ENCODE results near the gene SEC14L6. TPM values are rescaled to one million over a fixed set of nuclear protein-coding genes. Genes with fewer than 3 reads are reported as not detected.
A peak's percentile ranks its signal among the peaks of the same experiment; 100 is the strongest.

SEC14L6 gene
- total RNA-seq, 1 donor from 2014 or later, result not detected

DNA sequence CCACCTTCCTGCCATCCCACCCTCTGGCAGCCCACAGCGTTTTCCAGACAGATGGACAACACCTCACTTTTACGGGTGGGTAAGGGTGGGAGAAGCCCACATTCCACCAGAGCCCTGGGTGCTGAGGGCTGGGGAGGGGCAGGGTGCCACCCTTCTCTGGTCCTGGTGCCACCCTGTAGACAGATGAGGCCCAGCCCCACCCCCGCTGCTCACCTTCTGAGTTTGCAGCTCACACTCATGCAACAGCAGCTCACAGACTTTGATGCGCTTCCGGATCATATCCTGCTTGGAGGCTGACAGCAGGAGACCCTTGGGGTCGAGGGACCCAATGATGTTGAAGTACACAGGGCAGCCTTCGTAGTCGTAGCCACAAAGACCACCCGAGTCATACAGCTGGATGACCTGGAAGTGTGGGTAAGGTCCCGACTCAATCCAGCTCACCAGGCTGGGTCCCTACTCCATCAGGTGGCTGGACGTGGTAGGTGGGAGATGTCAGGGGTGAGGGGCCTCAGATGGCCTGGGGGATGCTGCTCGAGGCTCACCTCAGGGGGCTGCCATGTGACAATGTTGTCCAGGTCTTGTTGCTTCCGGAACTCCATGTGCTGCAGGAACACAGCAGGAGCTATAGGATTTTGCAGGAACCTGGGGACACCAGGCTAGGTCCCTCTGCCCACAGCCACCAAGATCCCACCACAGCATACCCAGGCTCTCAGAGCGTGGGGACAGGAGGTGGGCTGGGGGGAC, 51.3 kb downstream of the SEC14L6 start:
- Mint-ChIP-seq H3K4me3 (ENCODE audit: low read depth) (no peak overlapping the region), H3K27me3 (ENCODE audit: low read depth) (peaks cover 12% of the 10 kb centered on the region), H3K36me3 (ENCODE audit: low read depth) (no peaks in the 10 kb centered on the region), H3K27ac (no peak overlapping the region), H3K4me1 (ENCODE audit: low read depth) (no peaks in the 10 kb centered on the region), H3K9me3 (no peaks in the 10 kb centered on the region)
- DNase-seq (ENCODE audit: low spot score), result no peak
- intact Hi-C loops (cut with micrococcal nuclease), result no loop called here

DNA sequence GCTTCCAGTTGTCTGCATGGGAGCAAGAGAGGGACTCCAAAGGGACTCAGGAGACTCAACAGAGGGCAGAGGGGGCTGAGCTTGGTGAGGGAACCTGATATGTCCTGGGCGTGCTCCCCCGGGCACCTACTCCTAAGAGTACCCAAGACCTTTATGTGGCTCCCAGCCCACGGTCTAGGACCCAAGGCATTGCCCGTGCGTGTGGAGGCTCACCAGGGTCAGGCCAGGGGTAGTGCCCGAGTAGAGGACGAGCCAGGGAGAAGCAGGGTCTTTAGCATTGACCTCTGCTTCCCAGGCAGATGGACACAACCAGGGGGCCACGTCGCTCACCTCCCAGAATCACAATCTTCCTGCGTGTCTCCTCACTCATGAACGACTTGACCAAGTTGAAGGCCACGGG, 54.4 kb downstream of the SEC14L6 start:
- no peak overlapping the region for H3K27ac Mint-ChIP-seq

GRCh38 chr22:30491381-30491780, 55.2 kb downstream of the SEC14L6 start:
- H3K27ac Mint-ChIP-seq, result no peak overlapping the region
- intact Hi-C loops (cut with micrococcal nuclease), result no loop called here

More for the DNA sequence above, 54.4 kb downstream of the SEC14L6 start:
- Mint-ChIP-seq H3K4me3 (ENCODE audit: low read depth) (no peak overlapping the region), H3K9me3 (no peaks in the 10 kb centered on the region), H3K27me3 (ENCODE audit: low read depth) (peaks cover 3% of the 10 kb centered on the region), H3K4me1 (ENCODE audit: low read depth) (no peaks in the 10 kb centered on the region), H3K36me3 (ENCODE audit: low read depth) (no peaks in the 10 kb centered on the region)
- DNase-seq (ENCODE audit: low spot score), result no peak
- intact Hi-C loops (cut with micrococcal nuclease), result no loop called here

DNA sequence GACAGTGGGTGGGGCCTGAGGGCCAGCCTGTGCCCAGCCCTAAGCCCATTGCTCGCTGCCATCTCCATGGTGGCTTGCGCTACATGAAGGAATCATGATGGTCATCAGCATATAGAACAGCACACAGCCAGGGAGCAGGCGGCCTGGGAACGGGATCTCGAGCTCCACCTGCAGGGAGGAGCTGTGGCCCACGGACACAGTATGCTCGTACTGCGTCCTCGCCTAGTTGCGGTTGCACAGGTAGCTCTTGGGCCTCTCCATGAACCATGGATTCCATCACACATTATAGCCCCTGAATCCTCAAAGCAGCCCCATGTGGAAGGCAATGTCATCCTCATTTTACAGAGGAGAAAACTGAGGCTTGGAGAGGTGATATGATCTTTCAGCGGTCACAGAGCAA, 56.1 kb downstream of the SEC14L6 start:
- Mint-ChIP-seq H3K36me3 (ENCODE audit: low read depth) (no peaks in the 10 kb centered on the region), H3K27me3 (ENCODE audit: low read depth) (peaks cover 3% of the 10 kb centered on the region), H3K4me1 (ENCODE audit: low read depth) (no peaks in the 10 kb centered on the region), H3K4me3 (ENCODE audit: low read depth) (no peak overlapping the region), H3K27ac (no peak overlapping the region), H3K9me3 (no peaks in the 10 kb centered on the region)
- no peak for DNase-seq (ENCODE audit: low spot score)
- intact Hi-C loops (cut with micrococcal nuclease), result no loop called here

More at GRCh38 chr22:30491381-30491780, 55.2 kb downstream of the SEC14L6 start:
- H3K4me3 Mint-ChIP-seq (ENCODE audit: low read depth), result no peak overlapping the region
- DNase-seq (ENCODE audit: low spot score), result no peak
- H3K4me1 Mint-ChIP-seq (ENCODE audit: low read depth), result no peaks in the 10 kb centered on the region
- peaks cover 3% of the 10 kb centered on the region for H3K27me3 Mint-ChIP-seq (ENCODE audit: low read depth)
- no peaks in the 10 kb centered on the region for H3K9me3 Mint-ChIP-seq
- no peaks in the 10 kb centered on the region for H3K36me3 Mint-ChIP-seq (ENCODE audit: low read depth)

DNA sequence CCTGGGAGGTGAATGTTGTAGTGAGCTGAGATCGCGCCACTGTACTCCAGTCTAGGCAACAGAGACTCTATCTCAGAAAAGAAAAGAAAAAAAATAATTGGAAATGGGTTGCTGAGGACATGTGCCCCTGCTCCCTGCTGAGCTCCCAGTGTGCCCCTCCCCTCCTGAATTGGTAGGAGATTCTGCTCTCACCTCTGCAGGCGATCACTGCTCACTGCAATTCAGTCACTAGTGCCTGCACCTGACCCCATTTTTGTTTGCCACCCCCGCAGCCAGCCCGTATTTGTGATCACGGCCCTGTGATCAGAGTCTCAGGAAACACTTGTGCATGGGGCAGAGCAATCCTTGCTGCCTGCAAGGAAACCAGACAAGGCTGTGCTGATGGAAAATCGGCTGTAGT, 58.4 kb downstream of the SEC14L6 start:
- Mint-ChIP-seq H3K4me3 (ENCODE audit: low read depth) (no peak overlapping the region), H3K4me1 (ENCODE audit: low read depth) (no peaks in the 10 kb centered on the region), H3K9me3 (no peaks in the 10 kb centered on the region), H3K36me3 (ENCODE audit: low read depth) (no peaks in the 10 kb centered on the region), H3K27me3 (ENCODE audit: low read depth) (peaks cover 2% of the 10 kb centered on the region), H3K27ac (no peak overlapping the region)
- no peak for DNase-seq (ENCODE audit: low spot score)
- intact Hi-C loops (cut with micrococcal nuclease), result loop anchor here (5.0 kb wide), 1 partner anchor 201 kb away; the partner anchor contains the start of gene CASTOR1

DNA sequence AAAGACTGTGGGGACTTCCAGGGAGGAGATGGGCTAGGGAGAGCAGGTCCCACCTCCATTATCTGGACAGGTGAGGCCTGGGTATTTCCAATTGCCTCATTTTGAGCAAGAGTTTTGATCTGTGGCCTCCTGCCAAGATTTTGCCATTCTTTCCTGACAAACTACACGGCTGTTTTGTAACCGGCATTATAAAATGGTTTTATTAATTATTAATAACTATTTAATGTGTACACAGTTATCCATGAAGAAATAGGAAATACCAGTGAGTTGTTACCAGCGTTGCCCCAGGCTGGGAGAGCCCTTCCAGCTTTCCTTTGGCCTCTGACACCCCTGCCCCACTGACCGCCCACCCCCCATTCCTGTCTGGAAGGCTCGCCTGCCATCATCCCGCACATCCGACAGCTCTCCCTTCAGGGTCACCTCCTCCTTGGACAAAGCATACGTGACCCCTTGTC, 59.9 kb downstream of the SEC14L6 start:
- Mint-ChIP-seq H3K27me3 (ENCODE audit: low read depth) (peaks cover 1% of the 10 kb centered on the region), H3K4me3 (ENCODE audit: low read depth) (no peak overlapping the region), H3K27ac (no peak overlapping the region), H3K36me3 (ENCODE audit: low read depth) (no peaks in the 10 kb centered on the region), H3K4me1 (ENCODE audit: low read depth) (no peaks in the 10 kb centered on the region), H3K9me3 (no peaks in the 10 kb centered on the region)
- intact Hi-C loops (cut with micrococcal nuclease), result loop anchor here (5.0 kb wide), 1 partner anchor 199 kb away; the partner anchor contains the start of gene CASTOR1
- no peak for DNase-seq (ENCODE audit: low spot score)

DNA sequence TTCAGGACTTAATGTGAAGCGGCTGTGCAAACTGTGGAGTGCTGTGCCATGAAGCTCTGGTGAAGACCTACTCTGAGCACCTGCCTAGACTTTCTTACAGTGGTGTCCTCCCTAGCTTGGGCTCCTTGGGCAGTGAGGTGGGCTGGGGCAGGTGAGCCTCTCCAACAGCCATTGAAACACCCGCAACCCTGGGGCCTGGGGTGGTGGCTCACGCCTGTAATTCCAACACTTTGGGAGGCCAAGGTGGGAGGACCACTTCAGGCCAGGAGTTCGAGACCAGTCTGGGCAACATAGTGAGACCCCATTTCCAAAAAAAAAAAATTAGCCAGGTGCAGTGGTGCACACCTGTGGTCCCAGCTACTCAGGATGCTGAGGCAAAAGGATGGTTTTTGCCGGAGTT, 60.4 kb downstream of the SEC14L6 start:
- H3K36me3 Mint-ChIP-seq (ENCODE audit: low read depth), result no peaks in the 10 kb centered on the region
- H3K4me3 Mint-ChIP-seq (ENCODE audit: low read depth), result no peak overlapping the region
- H3K4me1 Mint-ChIP-seq (ENCODE audit: low read depth), result no peaks in the 10 kb centered on the region

DNA sequence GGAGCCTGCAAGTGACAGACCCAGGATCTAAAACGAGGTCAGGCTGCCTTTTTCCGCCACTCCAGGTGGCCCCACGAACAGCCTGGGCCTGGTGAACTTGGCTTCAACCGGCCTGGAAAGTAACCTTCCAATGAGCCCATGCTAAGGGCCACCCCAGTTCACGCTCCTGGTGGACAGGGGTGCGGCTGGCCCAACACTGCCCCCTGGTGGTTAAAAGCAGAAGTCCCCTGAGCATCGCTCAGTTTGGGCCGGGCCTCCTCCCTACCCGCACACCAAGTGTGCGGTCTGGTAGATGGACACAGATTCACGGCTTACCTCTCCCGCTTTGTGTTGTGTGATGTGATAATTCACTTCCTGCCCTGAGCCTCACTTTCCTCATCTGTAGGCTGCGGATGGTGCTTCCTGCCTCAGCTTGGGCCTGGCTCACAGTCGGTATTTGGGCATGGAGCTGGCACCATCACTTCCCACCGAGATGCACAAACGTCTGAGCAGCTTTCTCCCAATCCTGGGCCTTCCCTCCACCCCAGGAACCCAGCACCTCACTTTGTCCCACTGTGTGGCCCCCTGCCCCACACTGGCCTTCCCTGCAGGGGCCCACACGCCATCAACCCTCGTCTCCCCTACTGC, 61.1 kb downstream of the SEC14L6 start:
- intact Hi-C loops (cut with micrococcal nuclease), result loop anchor here (1.0 to 5.0 kb wide), 4 partner anchors 40 to 198 kb away; partner anchors contain the start of gene CASTOR1
- Mint-ChIP-seq H3K9me3 (no peaks in the 10 kb centered on the region), H3K27me3 (ENCODE audit: low read depth) (no peaks in the 10 kb centered on the region), H3K4me3 (ENCODE audit: low read depth) (no peak overlapping the region), H3K4me1 (ENCODE audit: low read depth) (no peaks in the 10 kb centered on the region), H3K27ac (no peak overlapping the region), H3K36me3 (ENCODE audit: low read depth) (no peaks in the 10 kb centered on the region)
- DNase-seq (ENCODE audit: low spot score), result peak; percentile 68

More for the DNA sequence above, 60.4 kb downstream of the SEC14L6 start:
- H3K9me3 Mint-ChIP-seq, result no peaks in the 10 kb centered on the region
- peaks cover 1% of the 10 kb centered on the region for H3K27me3 Mint-ChIP-seq (ENCODE audit: low read depth)
- no peak for DNase-seq (ENCODE audit: low spot score)
- no peak overlapping the region for H3K27ac Mint-ChIP-seq
- intact Hi-C loops (cut with micrococcal nuclease), result loop anchor here (5.0 kb wide), 1 partner anchor 199 kb away; the partner anchor contains the start of gene CASTOR1

DNA sequence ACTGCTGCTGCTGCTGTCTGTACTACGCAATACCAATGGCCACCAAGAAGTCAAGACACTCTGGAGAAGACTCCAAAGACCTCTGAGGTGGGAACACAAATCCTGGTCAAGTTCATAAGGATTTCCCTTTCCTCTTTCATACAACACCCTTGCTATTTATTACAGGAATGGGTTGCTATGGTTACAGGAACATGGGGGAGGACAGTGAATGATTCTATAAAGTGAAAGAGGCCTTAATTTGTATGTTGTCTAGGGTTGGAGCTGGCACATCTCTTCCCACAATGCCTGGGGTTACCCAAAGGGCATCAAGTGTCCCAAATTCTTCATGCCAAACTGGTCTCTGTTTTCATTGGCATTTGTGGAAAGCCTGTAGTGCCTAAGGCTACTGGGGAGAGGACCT, 63.4 kb downstream of the SEC14L6 start:
- Mint-ChIP-seq H3K27ac (no peak overlapping the region), H3K4me3 (ENCODE audit: low read depth) (no peak overlapping the region), H3K27me3 (ENCODE audit: low read depth) (no peaks in the 10 kb centered on the region), H3K36me3 (ENCODE audit: low read depth) (no peaks in the 10 kb centered on the region), H3K4me1 (ENCODE audit: low read depth) (no peaks in the 10 kb centered on the region), H3K9me3 (no peaks in the 10 kb centered on the region)
- intact Hi-C loops (cut with micrococcal nuclease), result no loop called here
- DNase-seq (ENCODE audit: low spot score), result no peak

- intact Hi-C loops (cut with micrococcal nuclease), result no loop called here
- no peaks in the 10 kb centered on the region for H3K27me3 Mint-ChIP-seq (ENCODE audit: low read depth)
- no peaks in the 10 kb centered on the region for H3K4me1 Mint-ChIP-seq (ENCODE audit: low read depth)
- no peak for DNase-seq (ENCODE audit: low spot score)
- H3K36me3 Mint-ChIP-seq (ENCODE audit: low read depth), result no peaks in the 10 kb centered on the region
- no peaks in the 10 kb centered on the region for H3K9me3 Mint-ChIP-seq
- no peak overlapping the region for H3K27ac Mint-ChIP-seq
- no peak overlapping the region for H3K4me3 Mint-ChIP-seq (ENCODE audit: low read depth)
These were observed 64.8 kb downstream of the SEC14L6 start for GRCh38 chr22:30481711-30482110.

- Mint-ChIP-seq H3K36me3 (ENCODE audit: low read depth) (no peaks in the 10 kb centered on the region), H3K4me1 (ENCODE audit: low read depth) (no peaks in the 10 kb centered on the region), H3K27me3 (ENCODE audit: low read depth) (peaks cover 3% of the 10 kb centered on the region), H3K4me3 (ENCODE audit: low read depth) (no peak overlapping the region), H3K9me3 (no peaks in the 10 kb centered on the region), H3K27ac (no peak overlapping the region)
- DNase-seq (ENCODE audit: low spot score), result no peak
- intact Hi-C loops (cut with micrococcal nuclease), result no loop called here
These were observed 66.6 kb downstream of the SEC14L6 start for GRCh38 chr22:30479981-30480380.

DNA sequence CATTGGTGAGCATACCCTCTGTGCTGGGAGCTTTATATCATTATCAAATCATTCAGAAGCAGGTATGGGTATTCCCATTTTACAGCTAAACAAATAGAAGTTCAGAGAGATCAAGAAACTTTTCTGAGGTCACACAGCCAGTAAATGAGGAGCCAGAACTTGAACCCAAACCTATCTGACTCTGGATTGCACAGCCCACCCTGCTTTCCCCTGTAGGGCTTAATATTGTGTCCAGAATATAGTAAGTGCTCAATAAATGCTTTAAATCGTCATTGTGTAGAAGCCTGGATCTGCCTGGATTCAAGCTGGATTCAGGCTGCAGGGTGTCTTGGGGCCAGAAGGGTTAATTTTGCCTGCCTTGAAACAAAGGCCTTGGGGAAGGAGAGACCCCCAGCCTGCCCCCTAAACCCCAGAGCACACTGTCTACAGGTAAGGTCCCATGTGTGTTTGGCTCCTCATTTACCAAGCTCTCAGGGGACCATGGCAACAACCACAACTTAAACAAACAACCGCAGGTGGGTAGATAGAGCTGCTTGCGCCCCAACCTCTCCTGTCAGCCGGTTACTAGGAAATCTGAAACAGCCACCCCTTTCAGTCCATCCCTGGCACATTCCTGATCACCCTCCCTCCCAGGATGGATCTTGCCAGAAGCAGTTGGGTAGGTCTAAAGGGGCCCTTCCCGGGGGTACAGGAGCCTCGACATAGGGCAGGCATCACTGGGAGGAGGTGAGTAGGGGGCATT, 71.7 kb downstream of the SEC14L6 start:
- H3K27ac Mint-ChIP-seq, result no peak overlapping the region
- DNase-seq (ENCODE audit: low spot score), result no peak

More for the DNA sequence above, 71.7 kb downstream of the SEC14L6 start:
- H3K4me1 Mint-ChIP-seq (ENCODE audit: low read depth), result peaks cover 3% of the 10 kb centered on the region
- H3K9me3 Mint-ChIP-seq, result no peaks in the 10 kb centered on the region
- H3K27me3 Mint-ChIP-seq (ENCODE audit: low read depth), result peaks cover 8% of the 10 kb centered on the region
- intact Hi-C loops (cut with micrococcal nuclease), result no loop called here
- no peaks in the 10 kb centered on the region for H3K36me3 Mint-ChIP-seq (ENCODE audit: low read depth)
- no peak overlapping the region for H3K4me3 Mint-ChIP-seq (ENCODE audit: low read depth)

Data from activated T-helper 2 cell treated with anti-CD3 and anti-CD28 coated beads, Interferon-gamma antibody, Interleukin-2, Interleukin-4, amounts not matched to agents 10 μg/mL and 5 μg/mL and 100 μg/mL, durations not matched to agents 14 hours and 24 hours and 36 hours (primary cell).